CD4-positive, alpha-beta T cell treated with Interleukin-10 for 1 hour (primary cell): ENCODE measurements around the gene FBLN2.

ENCODE experiments used
- DNase-seq: peaks from one replicate; pipeline ENCODE4 v3.0.0-alpha.2; 2020

FBLN2 gene

DNA sequence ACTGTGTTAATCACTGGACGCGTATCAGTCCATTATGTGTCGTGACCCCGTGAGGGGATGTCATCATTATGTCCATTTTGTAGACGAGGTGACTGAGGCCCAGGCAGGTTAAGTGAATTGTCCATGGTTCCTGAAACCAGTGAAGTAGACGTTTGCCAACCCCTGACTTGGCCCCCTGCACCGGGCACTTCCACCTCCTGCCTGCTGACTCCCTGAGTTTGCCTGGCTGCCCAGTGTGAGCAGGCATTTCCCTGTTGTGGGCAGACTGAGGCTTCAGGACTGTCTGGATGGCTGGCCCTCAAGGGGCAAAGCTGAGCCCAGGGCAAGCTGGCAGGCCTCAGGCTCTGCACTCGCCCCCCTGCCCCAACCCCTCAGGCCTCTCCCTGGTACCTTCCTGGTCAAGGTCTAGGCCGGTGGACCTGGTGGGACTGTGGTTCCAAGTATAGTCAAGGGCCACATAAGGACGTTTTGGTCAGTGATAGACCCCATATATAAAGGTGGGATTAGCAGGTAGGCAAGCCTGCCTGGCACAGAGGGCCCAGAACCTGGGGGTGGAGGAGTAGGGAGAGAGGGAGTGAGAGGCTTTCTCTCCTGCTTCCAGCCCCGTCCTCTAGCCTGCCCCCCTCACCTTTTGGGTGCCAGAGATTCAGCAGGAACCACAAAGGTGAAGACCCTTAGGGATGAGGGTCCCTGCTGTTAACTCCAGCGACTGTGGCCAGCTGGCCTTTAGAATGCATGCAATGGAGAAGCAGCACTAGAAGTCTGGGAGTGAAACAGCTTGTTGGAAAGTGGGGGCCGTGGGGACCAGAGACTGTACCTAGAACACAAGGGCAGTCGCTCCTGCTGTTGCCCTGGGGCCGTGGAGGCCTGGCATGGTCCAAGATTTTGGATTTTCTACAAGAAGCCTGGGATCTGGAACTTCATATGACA, 34.6 kb downstream of the FBLN2 start:
- DNase-seq: no peak

DNA sequence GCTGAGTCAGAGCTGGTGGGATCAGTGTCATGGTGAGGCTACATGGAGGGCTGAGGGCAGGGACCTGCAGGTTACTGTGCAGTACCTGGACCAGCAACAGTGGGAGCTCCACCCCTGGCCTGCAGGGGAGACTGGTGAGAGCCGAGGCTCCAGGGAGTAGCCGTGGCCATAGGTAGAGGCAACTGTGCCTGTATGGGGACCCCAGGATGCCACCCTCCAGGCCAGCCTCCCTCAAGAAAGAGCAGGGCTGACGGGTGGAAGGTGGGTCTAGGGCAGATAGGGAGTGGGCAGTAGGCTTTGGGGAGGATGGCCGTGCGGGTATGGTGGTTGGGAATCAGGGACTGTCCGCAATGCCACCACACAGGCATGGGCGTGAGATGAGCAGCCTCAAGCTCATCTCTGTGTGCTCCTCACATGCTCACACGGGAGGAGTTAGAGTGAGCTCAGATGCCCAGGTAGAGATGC, 35.5 kb downstream of the FBLN2 start:
- DNase-seq: no peak

DNA sequence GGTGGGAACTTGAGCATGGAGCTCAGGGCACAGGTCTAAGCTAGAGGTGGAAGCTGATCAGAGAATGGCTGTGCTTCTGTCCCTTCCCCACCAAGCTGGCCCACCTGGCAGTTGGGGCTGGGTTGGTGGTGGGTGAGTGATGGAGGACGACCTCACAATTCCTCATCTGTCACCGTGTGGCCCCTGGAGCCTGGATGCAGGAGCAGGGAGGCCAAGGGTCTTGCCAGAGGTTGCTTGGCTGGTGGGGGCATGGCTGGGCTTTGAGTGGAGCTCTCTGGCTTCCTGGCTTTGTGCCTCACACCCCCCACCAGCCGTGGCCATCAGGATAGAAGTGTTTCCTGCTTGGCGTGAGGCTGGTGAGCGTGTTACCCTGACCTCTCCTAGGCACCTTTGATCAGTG, 36.0 kb downstream of the FBLN2 start:
- DNase-seq: no peak

- no peak for DNase-seq
These were observed 38.5 kb downstream of the FBLN2 start for GRCh38 chr3:13587442-13587841.

DNA sequence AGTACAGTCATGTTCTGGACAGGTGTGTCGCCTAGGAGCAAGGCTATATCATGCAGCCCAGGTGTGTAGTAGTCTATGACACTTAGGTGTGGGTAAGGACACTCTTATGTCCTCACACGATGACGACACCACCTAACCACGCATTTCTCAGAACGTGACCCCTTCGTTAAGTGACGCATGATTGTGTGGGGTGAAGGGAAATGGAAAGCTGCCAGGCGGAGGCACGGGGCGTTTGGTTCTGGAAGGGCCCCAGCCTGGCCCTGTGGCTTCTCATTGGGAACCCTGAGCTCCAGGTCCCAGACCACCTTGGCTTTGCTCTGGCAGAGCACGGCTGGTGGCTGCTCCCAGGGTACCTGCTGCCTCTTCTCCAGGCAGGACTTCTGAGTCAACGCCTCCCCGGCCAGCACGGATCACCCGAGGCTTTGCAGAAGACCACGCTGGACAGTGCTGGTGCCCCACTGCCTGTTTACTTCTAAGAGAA, 39.3 kb downstream of the FBLN2 start:
- no peak for DNase-seq

GRCh38 chr3:13588993-13589392, 40.1 kb downstream of the FBLN2 start:
- DNase-seq: no peak

DNA sequence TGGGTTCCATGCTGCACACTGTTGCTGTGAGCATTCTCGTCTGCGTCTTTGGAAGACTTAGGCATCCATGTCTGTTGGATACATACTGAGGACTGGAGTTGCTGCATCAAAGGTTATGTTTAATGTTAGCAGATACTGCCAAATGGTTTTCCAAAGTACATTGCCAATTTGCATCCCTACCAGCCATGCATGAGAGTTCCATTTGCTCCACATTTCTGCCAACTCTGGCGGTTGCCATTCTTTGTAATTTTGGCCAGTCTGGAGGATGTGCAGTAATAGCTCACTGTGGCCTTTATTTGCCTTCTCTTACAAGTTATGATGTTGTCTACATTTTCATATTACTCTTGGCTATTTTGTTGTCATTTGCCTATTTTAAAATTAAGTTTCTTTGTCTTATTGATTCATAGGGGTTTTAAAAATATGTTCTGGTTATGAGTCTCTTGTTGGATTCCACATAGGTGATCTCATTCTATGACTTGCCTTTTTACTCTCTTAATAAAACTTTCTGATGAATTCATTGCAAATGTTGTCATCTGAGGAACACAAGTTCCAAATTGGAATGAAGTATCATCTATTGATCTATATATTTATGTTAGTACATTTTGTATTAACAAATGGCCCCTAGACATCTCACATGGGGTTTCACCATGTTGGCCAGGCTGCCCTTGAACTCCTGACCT, 42.1 kb downstream of the FBLN2 start:
- no peak for DNase-seq

GRCh38 chr3:13593615-13594014, 44.7 kb downstream of the FBLN2 start:
- no peak for DNase-seq

GRCh38 chr3:13594146-13594545, 45.2 kb downstream of the FBLN2 start:
- no peak for DNase-seq

GRCh38 chr3:13594991-13595421, 46.1 kb downstream of the FBLN2 start:
- no peak for DNase-seq

DNA sequence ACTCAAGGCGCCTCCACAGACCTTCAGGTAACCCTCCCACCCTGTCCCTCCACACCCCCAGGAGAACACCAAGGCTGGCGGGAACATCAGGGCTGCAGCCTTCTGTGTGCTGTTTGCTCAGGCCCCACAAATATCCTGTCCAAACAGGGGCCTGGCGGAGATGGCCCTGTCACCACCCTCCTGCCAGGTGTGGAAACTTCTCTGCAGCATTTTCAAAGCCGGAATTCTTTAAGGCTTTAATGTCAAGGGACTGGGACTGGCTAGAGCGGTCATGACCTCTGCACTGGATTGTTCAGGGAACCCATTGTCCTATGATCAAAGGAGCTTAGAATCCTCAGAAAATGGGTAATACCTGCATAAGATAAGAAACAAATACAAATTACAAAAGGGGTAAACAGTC, 46.6 kb downstream of the FBLN2 start:
- no peak for DNase-seq

DNA sequence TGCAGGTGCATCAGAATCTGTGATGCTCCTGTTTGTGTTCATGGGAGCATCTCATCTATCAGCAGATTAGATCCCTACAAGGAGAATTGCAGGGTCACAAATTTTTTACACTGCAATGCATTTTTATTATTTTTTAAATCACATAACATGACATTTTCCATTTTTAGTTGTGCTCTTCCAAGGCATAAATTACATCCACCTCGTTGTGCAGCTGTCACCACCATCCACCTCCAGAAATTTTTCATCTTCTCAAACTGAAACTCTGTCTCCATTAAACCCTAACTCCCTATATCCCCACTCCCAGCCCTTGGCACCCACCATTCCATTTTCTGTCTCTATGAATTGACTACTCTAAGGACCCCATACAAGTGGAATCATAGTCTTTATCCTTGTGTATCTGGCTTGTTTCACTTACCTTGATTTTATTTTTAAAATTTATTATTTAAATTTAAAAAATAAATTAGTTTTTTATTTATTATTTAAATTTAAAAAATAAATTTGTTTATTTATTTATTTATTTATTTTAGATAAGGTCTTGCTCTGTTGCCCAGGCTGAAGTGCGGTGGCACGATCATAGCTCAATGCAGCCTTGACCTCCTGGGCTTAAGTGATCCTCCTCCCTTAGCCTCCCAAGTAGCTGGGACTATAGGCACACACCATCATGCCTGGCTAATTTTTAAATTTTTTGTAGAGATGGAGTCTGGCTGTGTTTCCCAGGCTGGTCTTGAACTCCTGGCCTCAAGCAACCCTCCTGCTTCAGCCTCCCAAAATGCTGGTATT, 47.7 kb downstream of the FBLN2 start:
- DNase-seq: no peak

DNA sequence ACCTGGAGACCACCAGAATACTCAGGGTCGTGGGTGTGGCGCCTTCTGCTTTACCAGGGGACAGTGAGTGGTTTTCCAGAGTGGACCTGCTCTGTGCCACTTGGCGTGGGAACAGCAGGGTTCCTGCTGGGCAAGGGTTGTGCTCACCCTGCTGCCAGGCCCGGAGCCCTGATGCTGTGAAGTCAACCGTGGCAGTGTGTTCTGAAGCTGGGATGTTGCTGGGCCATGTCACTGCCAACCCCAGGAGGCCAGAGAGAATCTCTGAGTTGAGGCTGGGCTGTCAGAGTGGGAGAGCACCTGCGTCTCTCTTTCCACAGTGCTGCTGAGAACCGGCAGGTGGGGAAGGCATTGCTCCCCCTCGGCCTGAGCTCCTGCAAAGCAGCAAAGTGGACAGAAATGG, 48.7 kb downstream of the FBLN2 start:
- no peak for DNase-seq

GRCh38 chr3:13598201-13598600, 49.3 kb downstream of the FBLN2 start:
- DNase-seq: no peak

- no peak for DNase-seq
These were observed 50.3 kb downstream of the FBLN2 start for GRCh38 chr3:13598926-13599886.

- no peak for DNase-seq
These were observed 51.0 kb downstream of the FBLN2 start for GRCh38 chr3:13599887-13600450.

DNA sequence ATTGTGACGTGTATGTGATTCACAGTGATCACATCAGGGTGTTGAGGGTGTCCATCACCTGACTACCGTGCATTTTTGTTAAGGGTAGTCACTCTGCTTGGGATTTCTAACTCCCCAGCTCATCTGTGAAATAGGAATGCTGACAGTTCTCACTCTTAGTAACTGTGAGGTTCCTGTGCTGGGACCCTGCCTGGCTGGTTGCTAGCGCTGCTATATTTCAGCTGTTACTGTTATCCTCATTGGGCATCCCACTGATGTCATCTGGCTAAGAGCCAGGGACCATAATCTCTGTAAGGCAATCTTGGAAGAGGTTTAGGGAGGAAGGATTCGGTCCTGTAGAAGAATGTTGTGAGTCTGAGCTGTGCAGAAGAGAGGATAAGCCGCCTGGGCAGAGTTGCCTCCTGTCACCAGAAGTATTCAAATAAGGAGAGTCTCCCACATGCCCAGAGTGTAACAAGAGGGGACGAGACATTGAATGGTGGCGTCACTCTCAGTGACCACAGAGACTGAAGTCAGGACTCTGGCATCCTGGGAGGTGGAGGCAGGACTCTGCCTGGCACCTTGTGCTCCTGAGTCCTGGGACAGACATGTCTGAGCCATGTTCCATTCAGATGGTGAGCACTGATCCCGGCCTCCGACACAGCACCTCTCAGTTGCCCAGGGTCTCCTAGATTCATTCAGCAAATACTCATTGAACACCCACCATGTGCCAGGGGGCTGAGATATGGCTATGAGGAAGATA, 52.2 kb downstream of the FBLN2 start:
- DNase-seq: no peak

DNA sequence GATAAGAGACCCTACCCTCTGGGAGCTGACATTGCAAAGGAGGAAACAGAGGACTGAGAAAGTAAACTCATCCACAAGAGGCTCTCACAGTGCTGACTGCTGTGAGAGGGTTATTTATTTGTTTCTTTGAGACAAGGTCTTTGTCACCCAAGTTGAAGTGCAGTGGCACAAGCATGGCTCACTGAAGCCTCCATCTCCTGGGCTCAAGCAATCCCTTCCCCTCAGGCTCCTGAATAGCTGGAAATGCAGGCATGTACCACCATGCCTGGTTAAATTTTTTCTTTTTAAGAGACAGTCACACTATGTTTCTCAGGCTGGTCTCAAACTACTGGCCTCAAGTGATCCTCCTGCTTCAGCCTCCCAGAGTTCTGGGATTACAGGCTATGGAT, 52.8 kb downstream of the FBLN2 start:
- no peak for DNase-seq

GRCh38 chr3:13605555-13605954, 56.6 kb downstream of the FBLN2 start:
- no peak for DNase-seq

- no peak for DNase-seq
These were observed 59.1 kb downstream of the FBLN2 start for GRCh38 chr3:13607821-13608597.
